PC-3 (cell line): ENCODE results near the gene SIT1. TPM values are rescaled to one million over a fixed set of nuclear protein-coding genes. Genes with fewer than 3 reads are reported as not detected.
A peak's percentile ranks its signal among the peaks of the same experiment; 100 is the strongest.

Experiments used
- ATAC-seq: fragments of 200-7000 bp; cut with Tn5 transposase; 2 replicates; pipeline ENCODE4 v1.9.1; 2020; ENCODE audit warnings: mild to moderate bottlenecking, moderate library complexity
- BruUV-seq: library from RNA; stranded (reverse); fragments of 400-500 nt; replicated peaks from 2 replicates; lab custom pipeline; 2021; lab: Mats Ljungman, UMichigan
- CTCF ChIA-PET: fragments of 300-600 bp; sonication (Branson Sonifier 250); formaldehyde crosslinking; loops from one replicate; lab custom pipeline; 2022; ENCODE audit warnings: antibody characterized with exemption; lab: Charles Lee
- POLR2A ChIA-PET: fragments of 300-600 bp; sonication (Branson Sonifier 250); formaldehyde crosslinking; loops from one replicate; lab custom pipeline; 2022; ENCODE audit warnings: antibody characterized with exemption; ENCODE audit not compliant: unreplicated experiment; lab: Charles Lee
- DNase-seq: peaks from one replicate; pipeline ENCODE4 v3.0.0-alpha.2; 2015
- H2AFZ ChIP-seq: fragments of 300-600 bp; sonication (generic); 2 replicates; pipeline ENCODE4 v1.6.0; 2016; ENCODE audit warnings: antibody characterized with exemption, low read length
- H3F3A ChIP-seq: fragments of 300-600 bp; sonication (generic); one replicate; pipeline ENCODE4 v1.6.0; 2017; ENCODE audit warnings: antibody characterized with exemption, low read length, control low read depth, mild to moderate bottlenecking; ENCODE audit not compliant: unreplicated experiment
- H3K27ac ChIP-seq: fragments of 300-600 bp; sonication (generic); 2 replicates; pipeline ENCODE4 v1.5.1; 2016; ENCODE audit warnings: mild to moderate bottlenecking, low read length
- H3K27me3 ChIP-seq: fragments of 300-600 bp; sonication (generic); 2 replicates; pipeline ENCODE4 v1.6.1; 2016; ENCODE audit warnings: low read length, mixed read lengths
- H3K36me3 ChIP-seq: fragments of 300-600 bp; sonication (generic); 2 replicates; pipeline ENCODE4 v1.6.1; 2016; ENCODE audit warnings: low read depth, mixed run types, low read length, mixed read lengths
- H3K4me1 ChIP-seq: fragments of 300-600 bp; sonication (generic); 2 replicates; pipeline ENCODE4 v1.5.1; 2016; ENCODE audit warnings: low read length; ENCODE audit not compliant: insufficient read depth
- H3K4me2 ChIP-seq: fragments of 300-600 bp; sonication (generic); 2 replicates; pipeline ENCODE4 v1.6.0; 2016; ENCODE audit warnings: low read length
- H3K4me3 ChIP-seq: fragments of 300-600 bp; sonication (generic); 2 replicates; pipeline ENCODE4 v1.5.1; 2016; ENCODE audit warnings: mild to moderate bottlenecking, low read length, mixed read lengths
- H3K79me2 ChIP-seq: fragments of 300-600 bp; sonication (generic); 2 replicates; pipeline ENCODE4 v1.6.1; 2017; ENCODE audit warnings: low read length, mixed read lengths
- H3K9ac ChIP-seq: fragments of 300-600 bp; sonication (generic); 2 replicates; pipeline ENCODE4 v1.6.0; 2016; ENCODE audit warnings: mild to moderate bottlenecking, low read length
- H3K9me2 ChIP-seq: fragments of 300-600 bp; sonication (generic); replicated peaks from 2 replicates; pipeline ENCODE4 v1.6.1; 2016; ENCODE audit warnings: mixed run types, low read length, mixed read lengths
- H3K9me3 ChIP-seq: fragments of 300-600 bp; sonication (generic); 2 replicates; pipeline ENCODE4 v1.6.1; 2016; ENCODE audit warnings: low read length, mixed read lengths
- H4K20me1 ChIP-seq: fragments of 300-600 bp; sonication (generic); 2 replicates; pipeline ENCODE4 v1.6.1; 2016; ENCODE audit warnings: low read length, mixed read lengths
- CTCF ChIP-seq: fragments of 300-600 bp; sonication (generic); conservative IDR thresholded peaks from 2 replicates; pipeline ENCODE4 v1.5.1; 2017; ENCODE audit warnings: antibody characterized with exemption, low read depth, mild to moderate bottlenecking, low read length
- EZH2 ChIP-seq: fragments of 300-600 bp; sonication (generic); IDR thresholded peaks from one replicate; pipeline ENCODE4 v1.6.1; 2017; ENCODE audit warnings: antibody characterized with exemption, mild to moderate bottlenecking, low read length; ENCODE audit not compliant: unreplicated experiment
- EZH2phosphoT487 ChIP-seq: fragments of 300-600 bp; sonication (generic); IDR thresholded peaks from 2 replicates; pipeline ENCODE4 v1.6.1; 2018; ENCODE audit warnings: mild to moderate bottlenecking, antibody characterized with exemption, low read length, borderline replicate concordance
- intact Hi-C: fragments of 100-400 bp; cut with micrococcal nuclease; formaldehyde crosslinking; loops from 2 replicates; pipeline ENCODE4 v1.9.0; 2023
- total RNA-seq: library from RNA; depleted of rRNA; stranded (reverse); fragments of >200 nt; gene quantifications from 2 replicates; pipeline ENCODE4 v1.2.3, GENCODE V29; 2014

Gene SIT1
- total RNA-seq, 1 experiment from 2014 or later: not detected

GRCh38 chr9:35659340-35659739 is 8.6 kb upstream of the SIT1 start:
- no peaks in the 10 kb centered on the region for H4K20me1 ChIP-seq
- peak; percentile 84 for DNase-seq
- peak overlapping the region; percentile 96 for H3K4me3 ChIP-seq
- ChIA-PET CTCF (no interaction called here), POLR2A (no interaction called here)
- H3K4me1 ChIP-seq: peaks cover 37% of the 10 kb centered on the region
- TF ChIP-seq EZH2phosphoT487: no peak
- no peak for TF ChIP-seq EZH2
- TF ChIP-seq CTCF: no peak
- H3K4me2 ChIP-seq: peak overlapping the region; percentile 98
- peaks cover 20% of the 10 kb centered on the region for H3K36me3 ChIP-seq
- H3K27me3 ChIP-seq: no peaks in the 10 kb centered on the region
- H3K9ac ChIP-seq: peak overlapping the region; percentile 97
- peaks cover 7% of the 10 kb centered on the region for H3F3A ChIP-seq
- no peaks in the 10 kb centered on the region for H3K9me3 ChIP-seq
- no peak overlapping the region for H2AFZ ChIP-seq
- H3K79me2 ChIP-seq: peaks cover 33% of the 10 kb centered on the region
- H3K9me2 ChIP-seq: no peaks in the 10 kb centered on the region
- peak overlapping the region; percentile 98 for H3K27ac ChIP-seq
- BruUV-seq: no TSS peak
- intact Hi-C loops: loop anchor here (2.0 to 10.0 kb wide), 3 partner anchors 38 to 135 kb away; partner anchors contain the start of gene NPR2
- peak; percentile 28 for ATAC-seq

GRCh38 chr9:35658968-35659220 is 8.2 kb upstream of the SIT1 start:
- Histone ChIP-seq H3K36me3 (peaks cover 20% of the 10 kb centered on the region), H3K9ac (peak overlapping the region; percentile 97), H3K4me1 (peaks cover 32% of the 10 kb centered on the region), H2AFZ (no peak overlapping the region), H3K27ac (peak overlapping the region; percentile 98), H3K9me2 (no peaks in the 10 kb centered on the region), H3K79me2 (peaks cover 29% of the 10 kb centered on the region), H3K27me3 (no peaks in the 10 kb centered on the region), H3K9me3 (no peaks in the 10 kb centered on the region), H3F3A (peaks cover 7% of the 10 kb centered on the region), H3K4me3 (peak overlapping the region; percentile 96), H4K20me1 (no peaks in the 10 kb centered on the region), H3K4me2 (peak overlapping the region; percentile 98)
- ATAC-seq: peak; percentile 21
- TF ChIP-seq EZH2: no peak
- TF ChIP-seq EZH2phosphoT487: no peak
- TF ChIP-seq CTCF: no peak
- DNase-seq: peak; percentile 62
- intact Hi-C loops: loop anchor here (2.0 to 10.0 kb wide), 3 partner anchors 38 to 136 kb away; partner anchors contain the start of gene NPR2
- ChIA-PET POLR2A (interaction anchor here (0.6 kb wide), 1 partner anchor 244 kb away, joined by 3 read pairs; no protein-coding TSS in a partner anchor), CTCF (no interaction called here)
- TSS peak; percentile 55 for BruUV-seq
